ENCODE data around the gene MOGAT1.

DNA sequence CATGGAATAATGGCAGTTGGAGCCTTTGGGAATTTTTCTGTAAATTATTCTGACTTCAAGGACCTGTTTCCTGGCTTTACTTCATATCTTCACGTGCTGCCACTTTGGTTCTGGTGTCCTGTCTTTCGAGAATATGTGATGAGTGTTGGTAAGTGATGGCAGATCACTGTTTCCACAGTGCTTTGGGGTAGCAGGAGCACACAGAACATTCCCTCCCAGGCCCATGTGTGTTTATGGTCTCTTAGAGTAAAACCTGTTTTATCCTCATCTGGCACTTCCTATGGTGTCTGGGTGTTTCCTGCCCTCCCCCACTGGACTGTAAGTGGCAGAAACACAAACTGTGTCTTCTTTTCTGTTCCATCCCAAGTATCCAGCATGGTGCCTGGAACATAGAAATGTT is 17.9 kb downstream of the MOGAT1 start:
- TF ChIP-seq ZNF707 (CRISPR knock-in tag; conservative IDR thresholded peaks at IDR 0.05) (no peak), ZNF124 (CRISPR knock-in tag; IDR thresholded peaks at IDR 0.05) (no peak), FOSL1 (tag; conservative IDR thresholded peaks at IDR 0.05) (no peak), SMAD1 (IDR thresholded peaks at IDR 0.05; ENCODE audit: low read depth, low read length, partially characterized antibody) (no peak), ZBTB26 (CRISPR knock-in tag; IDR thresholded peaks at IDR 0.05) (no peak), CEBPG (CRISPR knock-in tag; IDR thresholded peaks at IDR 0.05) (no peak), CEBPG (tag; conservative IDR thresholded peaks at IDR 0.05 in 1 of 2, IDR thresholded peaks at IDR 0.05 in 1 of 2) (no peak), POLR2AphosphoS5 (IDR thresholded peaks at IDR 0.05; ENCODE audit: control insufficient read depth, insufficient read depth, low read depth, low read length) (no peak), ZNF696 (CRISPR knock-in tag; conservative IDR thresholded peaks at IDR 0.05) (no peak), CTCF (IDR thresholded peaks at IDR 0.05 in 2 of 3, conservative IDR thresholded peaks at IDR 0.05 in 1 of 3; ENCODE audit: insufficient read depth in 2 of 3, low read depth in 1 of 3, low read length in 3 of 3) (no peak), CHCHD3 (CRISPR knock-in tag; IDR thresholded peaks at IDR 0.05) (no peak), ZBED1 (IDR thresholded peaks at IDR 0.05) (no peak), HES1 (IDR thresholded peaks at IDR 0.05; ENCODE audit: low read depth) (no peak)
